ENCODE measurements around the gene PPP4R1. TPM values are rescaled to one million over a fixed set of nuclear protein-coding genes. Genes with fewer than 3 reads are reported as not detected.

The PPP4R1 gene
- polyA plus RNA-seq, 1 donor = 108 TPM

DNA sequence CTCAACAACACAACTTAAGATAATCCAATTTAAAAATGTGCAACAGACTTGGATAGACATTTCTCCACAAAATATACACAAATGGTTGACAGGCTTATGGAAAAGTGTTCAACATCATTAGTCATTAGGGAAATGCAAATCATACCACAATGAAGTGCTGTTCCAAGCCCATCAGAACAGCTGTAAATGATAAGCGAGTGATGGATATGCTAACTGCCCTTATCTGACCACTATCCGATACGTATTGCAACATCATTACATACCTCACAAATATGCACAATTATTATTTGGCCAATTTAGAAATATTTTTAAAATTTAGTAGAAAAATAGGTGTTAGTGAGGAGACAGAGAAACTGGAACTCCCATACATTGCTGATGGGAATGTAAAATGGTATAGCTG is 62.2 kb downstream of the PPP4R1 start:
- no peak for DNase-seq

DNA sequence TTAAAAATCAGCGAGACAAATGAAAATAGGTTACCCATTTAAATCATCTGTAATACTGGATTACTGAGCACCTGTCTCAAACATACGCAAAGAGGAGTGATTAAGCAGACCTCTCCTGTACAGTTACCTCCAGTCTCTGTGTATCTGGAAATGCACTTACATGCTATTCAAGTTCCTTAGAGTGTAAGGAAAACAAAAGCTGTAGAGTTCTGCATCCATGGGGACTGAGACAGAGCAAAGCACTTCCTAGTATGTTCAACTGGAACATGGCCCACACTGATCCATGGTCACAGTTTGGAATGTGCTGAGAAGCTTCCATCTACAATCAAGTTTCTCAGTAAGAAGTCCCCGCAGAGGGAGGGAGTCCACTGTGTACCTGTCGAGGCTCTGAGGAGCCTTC is 63.9 kb downstream of the PPP4R1 start:
- DNase-seq = no peak

DNA sequence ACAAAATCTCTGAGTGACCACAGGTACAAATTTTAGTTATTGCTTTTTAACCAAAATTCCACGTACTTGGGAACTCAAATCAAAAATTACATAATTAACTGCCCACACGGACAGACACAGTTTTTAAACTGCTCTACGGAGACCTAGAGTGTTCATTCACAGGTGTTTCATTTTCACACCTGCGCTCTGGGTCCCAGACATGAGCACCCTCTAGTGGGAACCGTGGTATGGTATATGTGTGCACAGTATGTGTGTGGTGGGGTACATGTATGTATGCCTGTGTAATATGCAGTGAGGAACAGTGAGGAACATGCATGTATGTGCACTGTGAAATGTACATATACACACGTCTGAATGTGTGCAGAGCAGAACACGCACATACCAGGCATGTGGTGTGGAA is 65.0 kb downstream of the PPP4R1 start:
- no peak for DNase-seq

DNA sequence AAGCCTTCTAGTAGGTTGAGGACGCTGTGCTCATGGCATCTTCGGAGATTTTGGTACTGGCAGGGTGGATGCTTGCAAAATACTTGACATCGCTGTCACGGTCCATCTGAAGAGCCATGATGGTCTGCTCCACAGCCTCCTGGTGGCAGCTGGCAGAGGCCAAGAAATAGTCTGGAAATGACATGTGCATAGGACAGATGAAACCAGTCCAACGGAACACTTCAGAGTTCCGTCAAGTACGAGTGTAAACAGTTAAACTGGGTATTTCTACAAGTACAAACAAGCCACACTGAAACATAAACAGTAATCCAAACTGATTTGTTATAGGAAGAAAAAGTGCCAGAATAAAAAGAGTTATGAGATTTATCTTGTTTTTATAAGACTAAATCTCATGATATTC is 66.6 kb downstream of the PPP4R1 start:
- DNase-seq = no peak

DNA sequence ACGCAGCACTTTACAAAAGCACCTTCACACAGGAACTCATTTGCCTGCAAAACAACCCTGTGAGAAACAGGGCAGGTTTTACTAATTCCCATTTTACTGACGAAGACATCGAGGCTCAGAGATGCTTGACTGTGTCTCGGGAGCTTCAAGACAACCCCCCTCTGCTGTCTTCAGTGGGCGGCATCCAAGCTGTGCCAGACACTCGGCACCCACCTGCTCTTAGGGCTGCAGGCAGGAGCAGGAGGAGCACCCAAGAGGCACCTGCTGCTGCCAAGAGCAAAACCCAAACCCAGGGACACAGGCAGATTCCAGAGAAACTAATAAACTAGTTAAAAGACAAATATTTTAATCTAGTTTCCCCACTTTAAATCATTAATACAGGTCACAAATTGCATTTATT is 67.9 kb downstream of the PPP4R1 start:
- DNase-seq = no peak

DNA sequence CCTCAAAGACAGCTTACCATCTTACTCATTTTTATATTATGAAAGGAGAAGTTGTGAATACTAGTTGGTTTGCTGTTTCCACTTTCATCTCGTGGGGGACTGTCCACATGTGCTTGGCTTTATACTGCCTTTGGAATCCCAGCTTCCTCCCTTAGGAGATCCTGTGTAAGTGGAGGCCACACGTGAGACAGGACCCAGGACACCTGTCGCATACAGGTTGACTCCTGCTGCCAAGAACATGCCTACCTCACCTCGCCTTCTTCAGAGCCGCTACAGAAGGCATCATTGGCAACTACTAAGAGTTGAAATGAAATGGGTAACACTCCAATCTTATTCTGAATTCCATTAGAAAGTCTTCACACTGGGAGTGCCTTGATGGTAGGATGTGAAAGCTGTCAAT is 69.3 kb downstream of the PPP4R1 start:
- no peak for DNase-seq

DNA sequence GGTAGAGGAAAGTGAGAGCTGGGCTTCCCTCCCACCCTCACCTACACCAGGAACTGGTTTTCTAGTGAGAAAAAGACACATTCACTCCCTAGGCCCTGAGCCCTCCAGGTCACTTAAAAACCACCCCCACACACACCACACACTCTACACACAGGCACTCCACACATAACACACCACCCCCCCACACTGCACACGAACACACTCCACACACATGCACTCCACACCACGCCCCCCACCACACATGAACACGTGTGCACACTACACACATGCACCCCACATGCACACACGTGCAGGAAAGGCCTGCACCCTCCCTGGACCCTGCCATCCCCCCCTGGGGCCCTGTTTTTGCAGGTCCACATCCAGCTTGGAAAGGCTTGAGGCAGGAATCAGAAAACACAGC is 71.4 kb downstream of the PPP4R1 start:
- no peak for DNase-seq

DNA sequence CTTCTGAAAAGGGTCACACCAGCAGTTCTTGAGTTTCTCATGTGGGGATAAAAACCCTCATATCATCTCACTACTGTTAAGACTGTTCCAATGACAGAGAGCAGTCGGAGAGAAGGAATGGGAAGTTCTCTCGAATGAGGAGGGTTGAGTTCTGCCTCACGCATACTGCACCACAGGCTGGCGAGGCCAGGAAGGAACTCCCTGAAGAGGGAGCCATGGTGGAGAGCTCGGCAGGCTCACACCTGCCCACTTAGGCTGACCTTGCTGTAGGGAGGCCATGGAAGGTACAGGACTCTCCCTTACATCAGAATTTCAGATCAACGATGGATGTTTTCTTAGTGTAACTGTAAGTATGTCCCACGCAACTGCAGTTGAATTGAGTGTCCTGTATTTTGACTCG is 74.4 kb downstream of the PPP4R1 start:
- DNase-seq = no peak

DNA sequence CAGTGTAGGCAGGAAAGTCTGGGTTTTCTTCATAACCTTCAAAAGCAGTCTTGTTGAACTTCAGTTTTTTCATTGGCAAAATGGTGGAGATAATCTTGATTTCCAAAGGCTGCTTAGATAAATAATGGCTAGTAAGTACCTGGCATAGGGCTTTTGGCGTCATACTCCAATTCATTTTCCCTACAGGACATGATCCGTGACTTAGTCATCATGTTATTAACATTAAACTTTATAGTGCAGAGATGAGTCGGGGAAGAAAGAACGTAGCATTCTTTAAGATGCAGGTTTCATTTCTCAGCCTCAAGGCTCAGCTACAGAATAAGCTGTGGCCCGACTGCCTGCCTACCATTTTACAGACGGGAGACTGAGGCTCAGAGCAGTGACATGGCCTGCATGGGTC is 75.1 kb downstream of the PPP4R1 start:
- no peak for DNase-seq

DNA sequence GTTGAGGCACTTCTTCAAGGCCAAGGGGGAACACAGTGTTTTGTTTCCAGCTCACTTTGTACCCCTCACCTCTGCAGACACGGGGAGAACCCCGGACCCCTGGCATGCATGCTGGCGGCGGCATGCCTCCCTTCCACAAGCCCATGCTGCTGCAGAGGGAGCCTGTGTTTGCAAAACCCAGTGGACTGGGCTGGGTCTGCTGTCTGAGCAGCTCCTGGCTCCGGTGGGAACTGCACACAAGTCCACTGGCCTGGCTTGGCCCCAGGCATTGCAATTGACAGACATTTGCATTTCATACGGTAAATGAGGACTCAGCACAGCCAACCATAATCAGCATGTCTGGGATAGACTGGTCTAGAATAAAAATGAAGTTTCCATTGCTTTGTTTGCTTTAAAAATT is 76.7 kb downstream of the PPP4R1 start:
- DNase-seq = no peak

DNA sequence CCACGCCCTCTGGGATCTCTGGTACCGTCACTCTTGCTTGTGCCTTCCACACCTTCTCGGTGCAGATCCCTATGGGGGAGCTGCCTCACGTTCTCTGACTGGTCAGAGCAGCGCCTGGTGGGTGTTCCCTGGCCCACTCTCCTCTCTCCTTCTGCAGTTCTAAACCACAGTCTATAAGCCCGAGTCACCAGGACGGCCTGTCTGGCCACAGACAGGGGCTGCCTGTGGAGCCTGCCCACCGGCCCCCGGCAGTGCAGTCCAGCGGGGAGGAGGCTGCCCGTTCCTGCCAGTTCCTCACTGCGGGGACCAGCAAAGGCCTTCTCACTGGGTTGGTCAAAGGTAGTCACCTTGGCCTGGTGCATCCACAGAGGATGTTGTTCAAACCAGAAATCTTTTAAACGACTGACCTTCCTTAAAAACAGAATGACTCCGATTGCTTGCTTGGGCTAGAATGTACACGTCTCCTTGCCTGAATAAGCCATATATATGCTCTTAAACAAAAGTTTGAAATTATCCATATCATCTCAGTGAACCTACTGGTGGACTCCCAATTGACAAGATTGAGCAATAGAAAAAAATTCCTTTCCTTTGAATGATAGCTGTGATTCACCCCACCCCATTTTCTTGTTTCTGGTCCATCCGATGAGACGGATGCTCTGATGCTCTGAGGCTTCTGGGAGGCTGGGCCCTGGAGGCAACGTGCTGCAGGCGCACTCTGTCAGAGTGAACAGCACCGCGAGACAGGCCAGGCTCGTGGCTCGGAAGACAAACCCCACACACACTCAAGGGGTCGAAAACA is 77.8 kb downstream of the PPP4R1 start:
- no peak for DNase-seq

DNA sequence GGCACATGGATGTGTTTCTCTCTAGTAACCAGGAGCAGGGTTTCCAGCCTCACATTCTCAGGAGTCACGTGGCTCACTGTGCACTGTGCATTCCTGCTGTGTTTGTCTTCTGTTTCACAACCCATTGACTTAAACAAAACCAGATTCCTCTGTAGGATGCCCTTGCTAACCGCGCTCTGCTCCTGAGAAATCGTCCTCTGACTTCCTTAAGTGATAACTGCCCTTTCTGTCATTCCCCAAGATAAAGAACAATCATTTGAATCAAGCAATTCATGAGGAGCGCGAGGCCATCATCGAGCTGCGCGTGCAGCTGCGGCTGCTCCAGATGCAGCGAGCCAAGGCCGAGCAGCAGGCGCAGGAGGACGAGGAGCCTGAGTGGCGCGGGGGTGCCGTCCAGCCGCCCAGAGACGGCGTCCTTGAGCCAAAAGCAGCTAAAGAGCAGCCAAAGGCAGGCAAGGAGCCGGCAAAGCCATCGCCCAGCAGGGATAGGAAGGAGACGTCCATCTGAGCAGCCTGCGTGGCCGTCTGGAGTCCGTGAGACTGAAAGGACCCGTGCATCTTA is 78.8 kb downstream of the PPP4R1 start:
- DNase-seq = peak; percentile 11

DNA sequence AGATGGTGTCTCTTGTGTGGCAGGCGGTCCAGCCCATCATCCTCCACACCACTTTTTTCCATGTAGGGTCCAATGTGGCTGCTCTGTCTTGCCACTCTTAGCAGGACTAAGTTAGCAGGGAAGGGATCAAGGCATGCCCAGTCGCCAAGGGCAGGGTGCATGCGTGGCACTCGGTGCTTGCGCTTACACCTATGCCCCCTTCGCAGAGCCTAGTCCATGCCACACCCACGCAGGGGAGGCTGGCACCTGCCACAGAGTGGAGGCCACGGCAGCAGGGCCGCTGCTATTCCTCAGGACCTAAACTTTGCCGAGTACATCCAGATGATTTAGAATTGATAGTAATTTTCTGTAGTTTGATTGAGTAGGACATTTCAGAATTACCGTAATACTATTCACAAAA is 79.5 kb downstream of the PPP4R1 start:
- DNase-seq = no peak

DNA sequence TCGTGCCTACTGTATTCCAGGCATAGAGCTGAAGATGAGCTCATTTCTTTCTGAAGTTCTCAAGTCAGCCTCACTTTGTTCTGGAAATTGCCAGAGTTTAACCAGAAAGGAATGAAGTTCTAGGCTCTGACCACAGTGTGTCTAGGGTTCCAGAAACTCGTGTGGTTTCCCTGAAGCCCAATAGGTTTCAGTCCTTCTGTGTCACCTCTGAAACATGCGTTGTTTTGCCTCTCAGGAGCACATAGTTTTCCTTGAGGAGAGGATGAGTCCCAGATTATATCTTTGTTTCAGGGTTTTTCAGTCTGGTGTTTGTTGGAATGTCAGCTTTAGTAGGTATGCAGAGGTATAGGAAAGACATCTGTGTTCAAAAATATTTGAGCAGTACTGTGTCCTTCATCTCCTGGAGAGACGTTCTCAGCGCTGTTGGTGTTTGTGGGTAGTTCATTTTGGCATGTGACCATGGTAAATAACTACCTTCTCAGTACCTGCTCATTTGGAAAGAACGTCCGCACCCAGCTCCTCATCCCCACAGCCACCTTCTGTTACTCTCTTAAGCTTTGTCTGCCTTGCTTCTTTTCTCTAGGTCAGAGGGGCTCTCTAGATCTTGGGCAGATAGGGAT is 82.5 kb downstream of the PPP4R1 start:
- no peak for DNase-seq

DNA sequence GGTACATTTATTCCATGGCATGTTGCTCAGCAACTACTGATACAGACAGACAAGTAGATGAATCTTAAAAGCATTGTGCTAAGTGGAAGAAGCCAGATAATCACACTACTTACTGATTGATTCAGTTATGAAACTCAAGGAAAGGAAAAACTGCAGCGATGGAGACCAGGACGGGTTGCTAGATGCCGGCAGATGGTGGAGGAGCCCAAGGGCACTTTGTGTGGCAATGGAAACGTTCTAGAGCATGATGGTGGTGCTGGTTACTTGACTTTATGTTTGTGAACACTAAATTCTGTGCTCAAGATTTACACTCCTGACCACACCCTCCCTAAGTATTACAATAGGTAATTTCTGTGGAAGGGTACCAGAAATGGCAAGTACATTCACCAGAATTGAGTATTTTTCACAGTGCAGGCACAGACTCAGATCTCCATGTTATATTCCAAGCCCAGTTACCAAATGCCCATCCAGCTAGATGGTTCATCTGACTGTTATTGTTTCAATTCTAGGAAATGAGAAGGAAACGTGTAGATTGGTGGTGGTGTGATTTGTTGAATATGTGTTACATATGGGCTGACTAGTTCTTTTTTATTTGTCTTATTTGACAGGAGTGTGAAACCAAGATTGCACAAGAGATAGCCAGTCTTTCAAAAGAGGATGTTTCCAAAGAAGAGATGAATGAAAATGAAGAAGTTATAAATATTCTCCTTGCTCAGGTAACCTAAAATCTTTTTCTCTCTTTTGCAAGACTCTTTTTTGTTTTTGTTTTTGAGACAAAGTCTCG is 83.9 kb downstream of the PPP4R1 start:
- DNase-seq = no peak

DNA sequence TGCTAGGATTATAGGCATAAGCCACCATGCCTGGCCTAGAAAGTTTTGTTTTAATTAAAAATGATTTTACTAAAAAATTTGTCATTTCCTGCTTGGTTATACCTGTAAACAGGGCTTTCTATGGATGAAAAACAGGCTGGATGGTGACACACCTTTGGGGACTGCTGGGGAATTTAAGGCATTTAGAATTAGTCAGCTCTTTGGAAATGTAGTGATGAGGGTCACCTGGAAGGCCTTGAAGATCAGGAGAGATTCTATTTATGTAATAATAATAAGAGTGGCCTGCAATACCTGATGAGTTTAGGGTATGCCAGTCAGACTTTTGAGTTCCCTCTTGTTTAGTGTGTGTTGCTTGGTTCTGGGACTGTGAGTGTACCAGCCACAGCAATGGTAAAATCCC is 87.9 kb downstream of the PPP4R1 start:
- no peak for DNase-seq

DNA sequence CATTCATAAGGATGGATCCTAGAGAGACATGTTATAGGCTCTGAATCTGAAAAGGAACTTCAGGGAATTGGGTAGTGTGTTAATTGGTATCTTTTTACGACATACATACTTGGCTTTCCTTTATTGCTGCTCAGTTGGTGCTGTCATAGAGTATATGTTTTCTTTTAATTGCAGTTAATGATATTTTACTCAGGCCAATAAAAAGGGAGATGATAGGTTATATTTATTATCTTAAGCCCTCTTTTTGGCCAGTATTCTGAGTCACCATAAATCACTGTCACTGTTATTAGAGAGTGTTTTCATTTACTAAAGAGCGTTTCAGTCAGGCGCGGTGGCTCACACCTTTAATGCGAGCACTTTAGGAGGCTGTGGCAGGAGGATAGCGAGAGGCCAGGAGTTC is 91.4 kb downstream of the PPP4R1 start:
- DNase-seq = no peak

DNA sequence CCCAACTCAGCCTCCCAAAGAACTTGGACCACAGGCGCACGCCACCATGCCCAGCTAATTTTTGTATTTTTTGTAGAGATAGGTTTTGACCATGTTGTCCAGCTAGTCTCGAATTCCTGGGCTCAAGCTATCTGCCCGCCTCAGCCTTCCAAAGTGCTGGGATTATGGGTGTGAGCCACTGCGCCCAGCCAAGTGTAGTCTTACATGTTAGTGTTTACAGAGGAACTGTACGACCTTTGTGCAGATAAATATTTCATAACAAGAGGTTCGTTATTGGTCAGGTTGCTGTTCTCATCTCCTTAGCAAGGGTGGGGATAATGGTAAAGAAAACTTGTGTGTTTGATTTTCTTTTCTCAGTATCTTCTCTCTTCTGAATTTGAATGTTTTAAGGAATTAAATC is 92.6 kb downstream of the PPP4R1 start:
- no peak for DNase-seq

DNA sequence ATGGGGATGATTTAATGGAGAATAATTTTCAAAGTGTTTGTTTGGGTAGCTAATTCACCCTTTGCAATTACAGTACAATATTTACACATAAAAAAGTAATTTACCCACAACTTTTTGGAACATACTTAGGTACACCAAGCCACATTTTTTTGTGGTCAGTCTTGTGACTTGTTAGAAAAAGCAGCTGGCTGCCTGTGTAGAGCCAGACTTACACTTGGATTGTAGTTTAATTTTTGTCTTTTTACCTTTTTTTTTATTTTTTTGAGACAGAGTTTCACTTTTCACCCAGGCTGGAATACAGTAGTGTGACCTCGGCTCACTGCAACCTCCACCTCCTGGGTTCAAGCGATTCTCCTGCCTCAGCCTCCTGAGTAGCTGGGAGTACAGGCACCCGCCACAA is 93.7 kb downstream of the PPP4R1 start:
- no peak for DNase-seq

DNA sequence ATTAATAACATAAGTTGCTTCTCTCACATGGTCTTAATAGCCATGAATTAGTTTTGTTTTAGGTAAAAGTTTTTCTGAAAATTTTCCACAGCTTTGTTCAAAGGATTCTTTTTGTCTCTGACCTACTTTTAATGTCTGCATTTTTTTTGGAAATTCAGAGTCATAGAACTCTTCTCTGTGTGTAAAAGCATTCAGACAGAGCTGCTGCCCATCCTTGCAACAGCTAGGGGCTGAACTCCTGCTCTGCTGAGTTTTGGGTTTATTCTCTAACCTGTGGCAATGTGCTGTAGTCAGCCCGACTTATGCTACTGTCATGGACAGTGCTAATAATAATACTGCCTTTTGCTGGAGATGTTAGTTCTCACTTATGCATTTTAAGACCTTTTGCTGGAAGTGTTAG is 95.0 kb downstream of the PPP4R1 start:
- DNase-seq = no peak

DNA sequence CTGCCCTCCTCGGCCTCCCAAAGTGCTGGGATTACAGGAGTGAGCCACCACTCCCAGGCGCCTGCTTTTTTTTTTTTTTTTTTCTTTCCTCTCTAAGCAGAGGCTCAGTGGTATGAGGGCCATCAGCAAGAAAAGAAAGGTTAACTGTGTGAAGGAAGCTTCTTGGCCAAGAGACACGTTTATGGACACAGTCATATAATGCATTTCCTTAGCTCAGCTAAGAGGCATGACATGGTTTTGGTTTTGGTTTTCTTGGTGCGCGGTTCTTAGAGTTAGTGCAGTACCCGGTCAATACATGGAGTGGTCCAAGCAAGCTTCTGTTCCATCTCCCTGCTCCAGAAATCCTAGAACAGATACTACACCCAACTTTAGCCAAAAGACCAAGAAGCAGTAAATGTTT is 96.5 kb downstream of the PPP4R1 start:
- no peak for DNase-seq

DNA sequence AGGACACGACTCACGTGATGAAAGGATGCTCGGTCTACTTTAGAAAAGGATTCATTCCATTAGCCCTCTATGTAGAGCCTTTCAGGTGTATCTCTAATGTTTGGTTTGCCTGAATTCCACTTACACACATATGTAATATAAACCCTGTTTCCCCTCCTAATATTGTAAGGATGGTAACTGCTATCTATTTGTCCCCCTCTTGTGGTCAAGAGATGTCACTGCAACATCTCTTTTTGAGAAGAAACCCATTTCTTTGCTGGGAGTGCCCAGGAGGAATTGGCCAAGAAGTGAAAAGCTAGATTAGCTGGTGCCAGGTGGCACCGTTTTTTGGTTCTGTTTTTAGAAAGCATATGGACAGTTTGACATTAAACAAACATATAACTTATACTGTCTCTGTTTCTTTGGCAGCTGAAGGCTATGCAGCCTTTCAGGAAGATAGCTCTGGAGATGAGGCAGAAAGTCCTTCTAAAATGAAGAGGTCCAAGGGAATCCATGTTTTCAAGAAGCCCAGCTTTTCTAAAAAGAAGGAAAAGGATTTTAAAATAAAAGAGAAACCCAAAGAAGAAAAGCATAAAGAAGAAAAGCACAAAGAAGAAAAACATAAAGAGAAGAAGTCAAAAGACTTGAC is 97.8 kb downstream of the PPP4R1 start:
- DNase-seq = peak; percentile 44
